ENCODE data around the gene SMARCAL1. TPM values are rescaled to one million over a fixed set of nuclear protein-coding genes. Genes with fewer than 3 reads are reported as not detected.
"Not testable (repeated sequence)": the region's sequence is repeated elsewhere in the genome, so short reads cannot be mapped to it uniquely, and the experiment has no call there.

The SMARCAL1 gene
- total RNA-seq, 1 experiment from 2014 or later, result 9.9 TPM

- H3K4me3 ChIP-seq; H3K27ac ChIP-seq; H3K4me1 ChIP-seq (replicated peaks); H3K36me3 ChIP-seq; H3K27me3 ChIP-seq (replicated peaks); H3K9me3 ChIP-seq (replicated peaks): not testable (repeated sequence)
- DNase-seq (ENCODE audit: low read depth in 1 of 2, low spot score in 2 of 2), result peak; percentile 55 to 57
Measured at GRCh38 chr2:216384409-216384808, 27.9 kb upstream of the SMARCAL1 start.

- Histone ChIP-seq H3K27ac (no peak overlapping the region), H3K9me3 (replicated peaks) (no peaks in the 10 kb centered on the region), H3K4me1 (replicated peaks) (peaks cover 7% of the 10 kb centered on the region), H3K36me3 (no peaks in the 10 kb centered on the region), H3K27me3 (replicated peaks) (no peaks in the 10 kb centered on the region), H3K4me3 (no peak overlapping the region)
- DNase-seq (ENCODE audit: low read depth in 1 of 2, low spot score in 2 of 2), result no peak
Measured at GRCh38 chr2:216385478-216385877, 26.8 kb upstream of the SMARCAL1 start.

GRCh38 chr2:216387262-216387661 is 25.0 kb upstream of the SMARCAL1 start:
- H3K4me3 ChIP-seq, result no peak overlapping the region
- no peaks in the 10 kb centered on the region for H3K36me3 ChIP-seq
- H3K27me3 ChIP-seq (replicated peaks), result no peaks in the 10 kb centered on the region
- no peak overlapping the region for H3K27ac ChIP-seq
- peaks cover 13% of the 10 kb centered on the region for H3K4me1 ChIP-seq (replicated peaks)
- DNase-seq (ENCODE audit: low read depth in 1 of 2, low spot score in 2 of 2), result no peak
- H3K9me3 ChIP-seq (replicated peaks), result no peaks in the 10 kb centered on the region; the same call in 1 of the 2 replicates

GRCh38 chr2:216388046-216388884 is 24.0 kb upstream of the SMARCAL1 start:
- H3K27me3 ChIP-seq (replicated peaks), result no peaks in the 10 kb centered on the region
- H3K4me3 ChIP-seq, result no peak overlapping the region
- peaks cover 13% of the 10 kb centered on the region for H3K4me1 ChIP-seq (replicated peaks)
- no peak overlapping the region for H3K27ac ChIP-seq
- H3K9me3 ChIP-seq (replicated peaks), result no peaks in the 10 kb centered on the region; the same call in 1 of the 2 replicates
- no peaks in the 10 kb centered on the region for H3K36me3 ChIP-seq
- DNase-seq (ENCODE audit: low read depth in 1 of 2, low spot score in 2 of 2), result no peak

GRCh38 chr2:216389570-216389969 is 22.7 kb upstream of the SMARCAL1 start:
- Histone ChIP-seq H3K9me3 (replicated peaks) (no peaks in the 10 kb centered on the region; the same call in 1 of the 2 replicates), H3K36me3 (no peaks in the 10 kb centered on the region), H3K27ac (no peak overlapping the region), H3K4me1 (replicated peaks) (peaks cover 8% of the 10 kb centered on the region), H3K4me3 (no peak overlapping the region), H3K27me3 (replicated peaks) (no peaks in the 10 kb centered on the region)
- DNase-seq (ENCODE audit: low read depth in 1 of 2, low spot score in 2 of 2), result no peak

- Histone ChIP-seq H3K27me3 (replicated peaks) (no peaks in the 10 kb centered on the region), H3K4me1 (replicated peaks) (peaks cover 7% of the 10 kb centered on the region), H3K4me3 (no peak overlapping the region), H3K9me3 (replicated peaks) (no peaks in the 10 kb centered on the region; the same call in 1 of the 2 replicates), H3K36me3 (no peaks in the 10 kb centered on the region), H3K27ac (peak overlapping the region; percentile 44)
- DNase-seq (ENCODE audit: low read depth in 1 of 2, low spot score in 2 of 2), result peak in 1 of 2 experiments; percentile 37
Measured at GRCh38 chr2:216391401-216391800, 20.9 kb upstream of the SMARCAL1 start.

GRCh38 chr2:216392018-216392562 is 20.2 kb upstream of the SMARCAL1 start:
- Histone ChIP-seq H3K27ac (no peak overlapping the region; the same call in 1 of the 2 replicates), H3K4me3 (no peak overlapping the region), H3K27me3 (replicated peaks) (no peaks in the 10 kb centered on the region), H3K4me1 (replicated peaks) (peaks cover 7% of the 10 kb centered on the region), H3K36me3 (no peaks in the 10 kb centered on the region), H3K9me3 (replicated peaks) (no peaks in the 10 kb centered on the region; the same call in 1 of the 2 replicates)
- no peak for DNase-seq (ENCODE audit: low read depth in 1 of 2, low spot score in 2 of 2)

GRCh38 chr2:216392945-216393840 is 19.1 kb upstream of the SMARCAL1 start:
- no peaks in the 10 kb centered on the region for H3K36me3 ChIP-seq

GRCh38 chr2:216394881-216395280 is 17.4 kb upstream of the SMARCAL1 start:
- no peak overlapping the region for H3K4me3 ChIP-seq
- peaks cover 7% of the 10 kb centered on the region for H3K4me1 ChIP-seq (replicated peaks)
- H3K27ac ChIP-seq, result no peak overlapping the region
- no peaks in the 10 kb centered on the region for H3K27me3 ChIP-seq (replicated peaks)
- H3K9me3 ChIP-seq (replicated peaks), result no peaks in the 10 kb centered on the region; the same call in 1 of the 2 replicates
- DNase-seq (ENCODE audit: low read depth in 1 of 2, low spot score in 2 of 2), result no peak
- no peaks in the 10 kb centered on the region for H3K36me3 ChIP-seq

More at GRCh38 chr2:216392945-216393840, 19.1 kb upstream of the SMARCAL1 start:
- Histone ChIP-seq H3K27ac (no peak overlapping the region), H3K4me1 (replicated peaks) (peaks cover 7% of the 10 kb centered on the region), H3K9me3 (replicated peaks) (no peaks in the 10 kb centered on the region; the same call in 1 of the 2 replicates), H3K27me3 (replicated peaks) (no peaks in the 10 kb centered on the region), H3K4me3 (no peak overlapping the region)
- no peak for DNase-seq (ENCODE audit: low read depth in 1 of 2, low spot score in 2 of 2)

GRCh38 chr2:216399621-216400020 is 12.7 kb upstream of the SMARCAL1 start:
- H3K36me3 ChIP-seq, result no peaks in the 10 kb centered on the region
- no peaks in the 10 kb centered on the region for H3K4me1 ChIP-seq (replicated peaks)
- no peak for DNase-seq (ENCODE audit: low read depth in 1 of 2, low spot score in 2 of 2)
- H3K9me3 ChIP-seq (replicated peaks), result no peaks in the 10 kb centered on the region
- H3K4me3 ChIP-seq, result no peak overlapping the region
- H3K27ac ChIP-seq, result no peak overlapping the region
- no peaks in the 10 kb centered on the region for H3K27me3 ChIP-seq (replicated peaks)

- Histone ChIP-seq H3K27me3 (replicated peaks) (no peaks in the 10 kb centered on the region), H3K36me3 (no peaks in the 10 kb centered on the region), H3K4me1 (replicated peaks) (no peaks in the 10 kb centered on the region), H3K4me3 (no peak overlapping the region), H3K9me3 (replicated peaks) (no peaks in the 10 kb centered on the region), H3K27ac (no peak overlapping the region)
- DNase-seq (ENCODE audit: low read depth in 1 of 2, low spot score in 2 of 2), result no peak
Measured at GRCh38 chr2:216402751-216403150, 9.5 kb upstream of the SMARCAL1 start.

- no peak overlapping the region for H3K27ac ChIP-seq
- H3K4me1 ChIP-seq (replicated peaks), result no peaks in the 10 kb centered on the region
- peak; percentile 34 to 55 for DNase-seq (ENCODE audit: low read depth in 1 of 2, low spot score in 2 of 2)
- H3K36me3 ChIP-seq, result no peaks in the 10 kb centered on the region
- no peak overlapping the region for H3K4me3 ChIP-seq
- H3K27me3 ChIP-seq (replicated peaks), result no peaks in the 10 kb centered on the region
- no peaks in the 10 kb centered on the region for H3K9me3 ChIP-seq (replicated peaks)
Measured at GRCh38 chr2:216404010-216404618, 8.2 kb upstream of the SMARCAL1 start.

- no peaks in the 10 kb centered on the region for H3K4me1 ChIP-seq (replicated peaks)
- H3K27ac ChIP-seq, result no peak overlapping the region
- H3K36me3 ChIP-seq, result no peaks in the 10 kb centered on the region
- H3K9me3 ChIP-seq (replicated peaks), result no peaks in the 10 kb centered on the region
- no peak overlapping the region for H3K4me3 ChIP-seq
- no peak for DNase-seq (ENCODE audit: low read depth in 1 of 2, low spot score in 2 of 2)
- H3K27me3 ChIP-seq (replicated peaks), result no peaks in the 10 kb centered on the region
Measured at GRCh38 chr2:216405588-216405987, 6.7 kb upstream of the SMARCAL1 start.

Measured in SJSA1 (cell line).